Erythroblast (primary cell): ENCODE data around the gene MIPOL1.

Source experiments
- GATA1 ChIP-seq: IDR thresholded peaks from 2 replicates; pipeline ENCODE4 v1.6.1; 2011; ENCODE audit warnings: low read depth, mild to moderate bottlenecking, control low read depth, low read length, moderate library complexity
- POLR2A ChIP-seq: IDR thresholded peaks from 2 replicates; pipeline ENCODE4 v1.6.1; 2011; ENCODE audit warnings: mild to moderate bottlenecking, low read length

- no peak for TF ChIP-seq POLR2A
- TF ChIP-seq GATA1 = no peak
These were observed 385.8 kb downstream of the MIPOL1 start for GRCh38 chr14:37583358-37584210.
